ENCODE results near the gene IFRD1.

IFRD1 gene

DNA sequence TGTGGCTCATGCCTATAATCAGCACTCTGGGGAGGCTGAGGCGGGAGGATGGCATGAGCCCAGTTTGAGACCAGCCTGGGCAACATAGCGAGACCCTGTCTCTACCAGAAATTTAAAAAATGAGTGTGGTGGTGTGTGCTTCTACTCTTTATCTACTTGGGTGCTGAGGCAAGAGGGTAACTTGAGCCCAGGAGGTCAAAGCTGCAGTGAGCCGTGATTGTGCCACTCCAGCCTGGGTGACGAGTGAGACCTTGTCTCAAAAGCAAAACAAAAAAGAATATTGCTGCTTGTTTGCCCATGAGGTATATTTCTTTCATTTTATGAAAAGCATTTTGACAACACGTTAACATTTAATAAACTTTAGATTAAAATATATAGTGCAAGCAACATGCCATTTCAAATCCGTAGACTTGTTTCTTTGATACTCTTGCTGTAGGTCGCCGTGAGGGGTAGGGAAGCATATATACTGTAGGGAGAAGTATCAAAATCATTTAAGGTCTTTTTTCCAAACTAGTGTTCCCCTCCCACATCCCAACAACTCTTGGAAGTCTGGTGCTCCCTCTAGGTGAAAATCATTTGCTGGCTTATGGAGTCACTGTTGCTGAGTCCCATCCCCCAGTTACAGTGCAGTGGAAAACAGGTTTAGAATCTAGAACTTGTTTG, 26.3 kb downstream of the IFRD1 start:
- Histone ChIP-seq H3K4me3 (ENCODE audit: low read depth, low read length) (no peak overlapping the region), H3K4me1 (ENCODE audit: control insufficient read depth, insufficient read depth, low read length) (no peaks in the 10 kb centered on the region; the same call in 1 of the 2 replicates), H3K36me3 (ENCODE audit: control insufficient read depth in 2 of 2, insufficient read depth in 1 of 2, low read length in 2 of 2) (peaks cover 35 to 45% of the 10 kb centered on the region in 2 experiments), H3K27ac (ENCODE audit: extremely low read depth, low read depth, low read length) (no peak overlapping the region), H3K9me3 (ENCODE audit: control insufficient read depth, insufficient read depth, low read depth, low read length) (no peaks in the 10 kb centered on the region)
- ChIA-PET POLR2A (no interaction called here), CTCF (interaction anchor here (0.8 kb wide), 1 partner anchor 20 kb away, joined by 3 read pairs; no protein-coding TSS in a partner anchor)
- TF ChIP-seq ZNF416 (tag by site-specific recombination; IDR thresholded peaks at IDR 0.05) (no peak), ZNF501 (tag by site-specific recombination; IDR thresholded peaks at IDR 0.05) (no peak), ZNF423 (tag by site-specific recombination; IDR thresholded peaks at IDR 0.05) (no peak), KLF16 (tag by site-specific recombination; IDR thresholded peaks at IDR 0.05) (no peak)

DNA sequence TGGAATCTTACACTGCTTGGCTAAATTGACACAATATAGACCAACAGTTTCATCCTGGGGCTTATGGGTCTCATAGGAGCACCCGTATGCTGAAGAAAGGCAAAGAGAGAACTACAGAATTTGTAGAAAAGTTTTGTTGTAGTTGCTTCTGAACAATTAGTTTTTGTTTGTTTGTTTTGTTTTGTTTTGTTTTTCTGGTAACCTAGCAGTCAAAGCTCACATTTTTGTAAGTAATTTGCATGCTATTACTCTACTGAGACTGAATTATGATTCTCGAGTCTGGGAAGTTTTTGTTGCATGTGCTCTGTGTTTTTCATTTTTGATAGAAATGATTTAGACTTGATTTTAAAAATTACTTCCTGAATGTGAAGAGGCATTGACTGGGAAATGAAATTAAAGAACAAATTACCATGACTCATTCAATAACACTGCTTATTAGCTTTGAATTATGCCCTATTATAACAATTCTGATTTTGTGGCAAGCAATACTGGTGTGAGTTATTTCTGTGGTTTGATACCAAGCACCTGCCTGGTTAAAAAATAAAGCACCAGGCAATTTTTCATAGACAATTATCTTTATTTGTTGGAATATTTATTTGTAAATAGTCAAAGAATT, 31.0 kb downstream of the IFRD1 start:
- POLR2A ChIA-PET = interaction anchor here (1.3 to 1.5 kb wide), 2 partner anchors 30 to 31 kb away, joined by 8 to 10 read pairs; partner anchors contain the start of gene IFRD1

More for the DNA sequence above, 31.0 kb downstream of the IFRD1 start:
- Histone ChIP-seq H3K36me3 (ENCODE audit: control insufficient read depth in 2 of 2, insufficient read depth in 1 of 2, low read length in 2 of 2) (peaks cover 2 to 6% of the 10 kb centered on the region in 2 experiments; a peak in 2 of 3 replicates), H3K27ac (ENCODE audit: extremely low read depth, low read depth, low read length) (no peak overlapping the region), H3K4me1 (ENCODE audit: control insufficient read depth, insufficient read depth, low read length) (peaks cover 5% of the 10 kb centered on the region), H3K4me3 (ENCODE audit: low read depth, low read length) (no peak overlapping the region), H3K9me3 (ENCODE audit: control insufficient read depth, insufficient read depth, low read depth, low read length) (no peaks in the 10 kb centered on the region)
- CTCF ChIA-PET = interaction anchor here (0.5 to 3.8 kb wide), 12 partner anchors 9 to 728 kb away, joined by 3 to 22 read pairs (median 5); no protein-coding TSS in a partner anchor
- TF ChIP-seq SETDB1 (IDR thresholded peaks at IDR 0.05; ENCODE audit: insufficient read length, low read length) = no peak
- TF ChIP-seq, protein P1, sequence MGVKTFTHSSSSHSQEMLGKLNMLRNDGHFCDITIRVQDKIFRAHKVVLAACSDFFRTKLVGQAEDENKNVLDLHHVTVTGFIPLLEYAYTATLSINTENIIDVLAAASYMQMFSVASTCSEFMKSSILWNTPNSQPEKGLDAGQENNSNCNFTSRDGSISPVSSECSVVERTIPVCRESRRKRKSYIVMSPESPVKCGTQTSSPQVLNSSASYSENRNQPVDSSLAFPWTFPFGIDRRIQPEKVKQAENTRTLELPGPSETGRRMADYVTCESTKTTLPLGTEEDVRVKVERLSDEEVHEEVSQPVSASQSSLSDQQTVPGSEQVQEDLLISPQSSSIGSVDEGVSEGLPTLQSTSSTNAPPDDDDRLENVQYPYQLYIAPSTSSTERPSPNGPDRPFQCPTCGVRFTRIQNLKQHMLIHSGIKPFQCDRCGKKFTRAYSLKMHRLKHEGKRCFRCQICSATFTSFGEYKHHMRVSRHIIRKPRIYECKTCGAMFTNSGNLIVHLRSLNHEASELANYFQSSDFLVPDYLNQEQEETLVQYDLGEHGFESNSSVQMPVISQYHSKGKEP (tag by site-specific recombination; IDR thresholded peaks at IDR 0.05) = no peak
- no peak for TF ChIP-seq KLF16 (tag by site-specific recombination; IDR thresholded peaks at IDR 0.05)
- no peak for TF ChIP-seq ZFP69B (tag by site-specific recombination; IDR thresholded peaks at IDR 0.05)
- no peak for TF ChIP-seq ZNF658 (tag by site-specific recombination; IDR thresholded peaks at IDR 0.05)
- no peak for TF ChIP-seq ZNF510 (tag by site-specific recombination; IDR thresholded peaks at IDR 0.05; ENCODE audit: insufficient replicate concordance)
- no peak for TF ChIP-seq ZNF621 (tag by site-specific recombination; IDR thresholded peaks at IDR 0.05)
- TF ChIP-seq, protein P2, sequence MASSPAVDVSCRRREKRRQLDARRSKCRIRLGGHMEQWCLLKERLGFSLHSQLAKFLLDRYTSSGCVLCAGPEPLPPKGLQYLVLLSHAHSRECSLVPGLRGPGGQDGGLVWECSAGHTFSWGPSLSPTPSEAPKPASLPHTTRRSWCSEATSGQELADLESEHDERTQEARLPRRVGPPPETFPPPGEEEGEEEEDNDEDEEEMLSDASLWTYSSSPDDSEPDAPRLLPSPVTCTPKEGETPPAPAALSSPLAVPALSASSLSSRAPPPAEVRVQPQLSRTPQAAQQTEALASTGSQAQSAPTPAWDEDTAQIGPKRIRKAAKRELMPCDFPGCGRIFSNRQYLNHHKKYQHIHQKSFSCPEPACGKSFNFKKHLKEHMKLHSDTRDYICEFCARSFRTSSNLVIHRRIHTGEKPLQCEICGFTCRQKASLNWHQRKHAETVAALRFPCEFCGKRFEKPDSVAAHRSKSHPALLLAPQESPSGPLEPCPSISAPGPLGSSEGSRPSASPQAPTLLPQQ (tag by site-specific recombination; IDR thresholded peaks at IDR 0.05) = no peak
- TF ChIP-seq ZNF48 (tag by site-specific recombination; IDR thresholded peaks at IDR 0.05) = no peak
- TF ChIP-seq, protein P3, sequence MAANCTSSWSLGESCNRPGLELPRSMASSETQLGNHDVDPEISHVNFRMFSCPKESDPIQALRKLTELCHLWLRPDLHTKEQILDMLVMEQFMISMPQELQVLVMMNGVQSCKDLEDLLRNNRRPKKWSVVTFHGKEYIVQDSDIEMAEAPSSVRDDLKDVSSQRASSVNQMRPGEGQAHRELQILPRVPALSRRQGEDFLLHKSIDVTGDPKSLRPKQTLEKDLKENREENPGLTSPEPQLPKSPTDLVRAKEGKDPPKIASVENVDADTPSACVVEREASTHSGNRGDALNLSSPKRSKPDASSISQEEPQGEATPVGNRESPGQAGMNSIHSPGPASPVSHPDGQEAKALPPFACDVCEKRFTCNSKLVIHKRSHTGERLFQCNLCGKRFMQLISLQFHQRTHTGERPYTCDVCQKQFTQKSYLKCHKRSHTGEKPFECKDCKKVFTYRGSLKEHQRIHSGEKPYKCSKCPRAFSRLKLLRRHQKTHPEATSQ (tag by site-specific recombination; IDR thresholded peaks at IDR 0.05) = no peak
- TF ChIP-seq REPIN1 (tag by site-specific recombination; IDR thresholded peaks at IDR 0.05; ENCODE audit: low read depth) = no peak
- no peak for TF ChIP-seq ZNF266 (tag by site-specific recombination; IDR thresholded peaks at IDR 0.05; ENCODE audit: low read depth)
- TF ChIP-seq, protein P4, sequence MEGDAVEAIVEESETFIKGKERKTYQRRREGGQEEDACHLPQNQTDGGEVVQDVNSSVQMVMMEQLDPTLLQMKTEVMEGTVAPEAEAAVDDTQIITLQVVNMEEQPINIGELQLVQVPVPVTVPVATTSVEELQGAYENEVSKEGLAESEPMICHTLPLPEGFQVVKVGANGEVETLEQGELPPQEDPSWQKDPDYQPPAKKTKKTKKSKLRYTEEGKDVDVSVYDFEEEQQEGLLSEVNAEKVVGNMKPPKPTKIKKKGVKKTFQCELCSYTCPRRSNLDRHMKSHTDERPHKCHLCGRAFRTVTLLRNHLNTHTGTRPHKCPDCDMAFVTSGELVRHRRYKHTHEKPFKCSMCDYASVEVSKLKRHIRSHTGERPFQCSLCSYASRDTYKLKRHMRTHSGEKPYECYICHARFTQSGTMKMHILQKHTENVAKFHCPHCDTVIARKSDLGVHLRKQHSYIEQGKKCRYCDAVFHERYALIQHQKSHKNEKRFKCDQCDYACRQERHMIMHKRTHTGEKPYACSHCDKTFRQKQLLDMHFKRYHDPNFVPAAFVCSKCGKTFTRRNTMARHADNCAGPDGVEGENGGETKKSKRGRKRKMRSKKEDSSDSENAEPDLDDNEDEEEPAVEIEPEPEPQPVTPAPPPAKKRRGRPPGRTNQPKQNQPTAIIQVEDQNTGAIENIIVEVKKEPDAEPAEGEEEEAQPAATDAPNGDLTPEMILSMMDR (tag by site-specific recombination; IDR thresholded peaks at IDR 0.05) = no peak
- no peak for TF ChIP-seq ZNF426 (tag by site-specific recombination; IDR thresholded peaks at IDR 0.05)
- TF ChIP-seq ZNF391 (tag by site-specific recombination; IDR thresholded peaks at IDR 0.05; ENCODE audit: borderline replicate concordance, low read depth) = no peak
- no peak for TF ChIP-seq ZNF335 (tag by site-specific recombination; conservative IDR thresholded peaks at IDR 0.05)
- no peak for TF ChIP-seq ZNF274 (IDR thresholded peaks at IDR 0.05; ENCODE audit: low read length)
- TF ChIP-seq ZNF274 (tag by site-specific recombination; IDR thresholded peaks at IDR 0.05; ENCODE audit: borderline replicate concordance) = no peak
- no peak for TF ChIP-seq ZNF292 (tag by site-specific recombination; IDR thresholded peaks at IDR 0.05; ENCODE audit: borderline replicate concordance, low read depth)

All from HEK293 (cell line).